Body of pancreas (tissue), 4 donors: ENCODE data around the gene ZNF423. TPM values are rescaled to one million over a fixed set of nuclear protein-coding genes. Genes with fewer than 3 reads are reported as not detected.

ENCODE experiments used
- ATAC-seq: fragments of 150-250 bp; one replicate; pipeline ENCODE4 v1.9.1; 2016
- DNase-seq, 4 donors: peaks; one replicate each; pipeline ENCODE4 v3.0.0-alpha.2; 2019
- H3K27ac ChIP-seq, 4 donors: fragments of 200-600 bp; sonication (generic); 1 replicate in 3 of 4; 2 replicates in 1 of 4; pipeline versions ENCODE4 v1.5.1 to v1.6.1; 2016 to 2019; ENCODE audit warnings: mild to moderate bottlenecking in 1 of 4, mixed read lengths in 1 of 4, moderate library complexity in 1 of 4
- H3K27me3 ChIP-seq, 2 donors: fragments of 200-600 bp; sonication (generic); one replicate each; pipeline ENCODE4 v1.6.0; 2016; ENCODE audit warnings: mild to moderate bottlenecking in 1 of 2
- H3K36me3 ChIP-seq, 2 donors: fragments of 200-600 bp; sonication (generic); replicated peaks in 1 of 2; 2 replicates each; pipeline ENCODE4 v1.5.1; 2016; ENCODE audit warnings: low read depth in 2 of 2; ENCODE audit not compliant: insufficient read depth in 1 of 2
- H3K4me1 ChIP-seq: fragments of 200-600 bp; sonication (generic); one replicate; pipeline ENCODE4 v1.6.0; 2016
- H3K4me3 ChIP-seq, 2 donors: fragments of 200-600 bp; sonication (generic); 1 replicate in 1 of 2; 2 replicates in 1 of 2; pipeline ENCODE4 v1.5.1; 2016 to 2019
- H3K9me3 ChIP-seq, 3 donors: fragments of 200-600 bp; sonication (generic); 1 replicate in 2 of 3; 2 replicates in 1 of 3; pipeline ENCODE4 v1.5.1; 2016
- CTCF ChIP-seq, 7 experiments: fragments of 450-650 bp in 4 of 7; fragments of 200-600 bp in 3 of 7; sonication (generic) in 3 of 7; IDR thresholded peaks; one replicate each; pipeline ENCODE4 v1.5.1; 2016 to 2019; ENCODE audit warnings: antibody characterized with exemption in 7 of 7
- POLR2A ChIP-seq, 3 donors: fragments of 450-650 bp; IDR thresholded peaks; one replicate each; pipeline ENCODE4 v1.6.1; 2016; ENCODE audit warnings: antibody characterized with exemption in 3 of 3, mild to moderate bottlenecking in 2 of 3
- WGBS, 2 donors: methylation state at CpG; one replicate each; pipeline ENCODE4 v1.1.5; 2017; 5-methylcytosine and 5-hydroxymethylcytosine counted together
- intact Hi-C: fragments of 100-400 bp; cut with DNase I; formaldehyde crosslinking; loops from one replicate; pipeline ENCODE4 v1.15.1; 2023
- total RNA-seq, 2 donors: library from RNA; depleted of rRNA; stranded (reverse); fragments of >200 nt; gene quantifications; one replicate each; pipeline ENCODE4 v1.1.0, GENCODE V29; 2016

ZNF423 gene
- total RNA-seq, 2 donors from 2014 or later = 4.2 to 9.2 TPM

DNA sequence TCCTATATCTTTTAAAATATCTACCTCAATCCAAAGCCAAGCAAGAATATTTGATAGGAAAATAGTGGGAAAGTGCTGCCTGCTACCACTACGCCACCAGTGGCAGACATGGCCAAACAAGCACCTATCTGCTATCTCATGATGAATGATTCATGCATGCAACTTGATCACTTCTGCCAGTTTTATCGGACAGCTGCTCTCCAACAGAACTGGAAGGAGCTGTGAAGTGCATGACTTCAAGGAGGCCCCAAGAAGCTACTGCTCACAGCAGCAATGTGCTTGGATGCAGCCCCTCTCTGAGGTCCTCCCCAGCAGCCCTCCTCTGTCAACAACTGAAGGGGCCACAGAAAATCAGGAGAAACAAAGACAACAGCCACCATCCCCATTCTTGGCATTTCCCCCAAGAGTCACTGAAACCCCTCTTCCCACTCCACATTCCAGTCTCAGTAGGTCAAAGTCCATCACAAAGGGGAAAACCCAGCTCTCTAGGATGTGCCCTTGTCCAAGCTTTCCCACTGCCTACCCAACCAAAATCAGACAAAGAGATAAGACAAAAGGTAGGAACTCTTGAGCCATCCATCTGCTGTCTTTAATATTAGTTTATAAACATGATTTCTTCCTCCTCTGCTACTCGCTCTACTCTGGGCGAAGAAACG lies 267.1 kb downstream of the ZNF423 start:
- ATAC-seq (no peak), DNase-seq (no peak)
- H3K27ac ChIP-seq = no peak overlapping the region
- TF ChIP-seq CTCF (IDR thresholded peaks at IDR 0.05) = no peak
- no peak for TF ChIP-seq POLR2A (IDR thresholded peaks at IDR 0.05)
- H3K4me3 ChIP-seq = no peak overlapping the region
- 79 to 96% methylated on average over 5 of the region's 5 CpGs for WGBS, 2 donors
- no peaks in the 10 kb centered on the region for H3K4me1 ChIP-seq
- no peaks in the 10 kb centered on the region for H3K27me3 ChIP-seq
- no peaks in the 10 kb centered on the region for H3K36me3 ChIP-seq
- intact Hi-C loops = no loop called here
- H3K9me3 ChIP-seq = no peaks in the 10 kb centered on the region

DNA sequence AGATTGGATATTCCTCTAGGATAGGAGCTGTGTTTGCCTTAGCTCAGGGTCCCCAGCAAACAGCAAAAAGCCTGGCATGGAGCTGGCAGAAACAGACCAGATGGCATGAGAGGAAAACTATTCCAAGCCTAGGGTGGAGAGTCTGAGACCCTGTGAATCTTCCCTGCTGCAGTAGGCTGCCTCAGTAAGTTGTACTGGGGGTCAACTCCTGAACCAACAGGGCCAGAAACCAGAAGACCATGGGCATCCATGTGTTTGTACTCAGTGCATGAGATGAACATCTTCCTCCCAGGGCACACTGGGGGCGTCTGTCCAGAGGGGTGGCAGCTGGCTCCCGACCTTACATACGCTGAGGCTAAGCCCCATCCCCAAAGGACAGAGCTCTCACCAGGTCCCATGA lies 267.9 kb downstream of the ZNF423 start:
- Histone ChIP-seq H3K27ac (no peak overlapping the region), H3K27me3 (no peaks in the 10 kb centered on the region), H3K4me3 (no peak overlapping the region), H3K36me3 (no peaks in the 10 kb centered on the region), H3K9me3 (no peaks in the 10 kb centered on the region), H3K4me1 (no peaks in the 10 kb centered on the region)
- no peak for ATAC-seq
- no peak for TF ChIP-seq POLR2A (IDR thresholded peaks at IDR 0.05)
- TF ChIP-seq CTCF (IDR thresholded peaks at IDR 0.05) = no peak
- 58 to 97% methylated on average over 3 of the region's 3 CpGs for WGBS, 2 donors
- no peak for DNase-seq
- intact Hi-C loops = no loop called here

- H3K27me3 ChIP-seq = no peaks in the 10 kb centered on the region
- H3K36me3 ChIP-seq = no peaks in the 10 kb centered on the region
- H3K4me3 ChIP-seq = no peak overlapping the region
- ATAC-seq = no peak
- H3K9me3 ChIP-seq = no peaks in the 10 kb centered on the region
- no peak overlapping the region for H3K27ac ChIP-seq
- H3K4me1 ChIP-seq = no peaks in the 10 kb centered on the region
- DNase-seq = no peak
- WGBS, 2 donors = 91 to 94% methylated on average over 1 of the region's 1 CpG
- no peak for TF ChIP-seq POLR2A (IDR thresholded peaks at IDR 0.05)
- no peak for TF ChIP-seq CTCF (IDR thresholded peaks at IDR 0.05)
- intact Hi-C loops = no loop called here
Measured at GRCh38 chr16:49587511-49587910, 268.4 kb downstream of the ZNF423 start.

- no peak overlapping the region for H3K4me3 ChIP-seq
- H3K4me1 ChIP-seq = no peaks in the 10 kb centered on the region
- WGBS, 2 donors = 83 to 85% methylated on average over 28 of the region's 28 CpGs
- TF ChIP-seq CTCF (IDR thresholded peaks at IDR 0.05) = no peak
- no peak for TF ChIP-seq POLR2A (IDR thresholded peaks at IDR 0.05)
- intact Hi-C loops = no loop called here
- H3K36me3 ChIP-seq = no peaks in the 10 kb centered on the region
- ATAC-seq = no peak
- no peak for DNase-seq
- no peak overlapping the region for H3K27ac ChIP-seq
- H3K27me3 ChIP-seq = no peaks in the 10 kb centered on the region
- no peaks in the 10 kb centered on the region for H3K9me3 ChIP-seq
Measured at GRCh38 chr16:49586466-49587450, 269.2 kb downstream of the ZNF423 start.
